ENCODE measurements around the gene ABHD3. TPM values are rescaled to one million over a fixed set of nuclear protein-coding genes. Genes with fewer than 3 reads are reported as not detected.
"Not testable (repeated sequence)": the region's sequence is repeated elsewhere in the genome, so short reads cannot be mapped to it uniquely, and the experiment has no call there.

Gene ABHD3
- total RNA-seq (2014; rRNA removed; shearing (Covaris generic)) = 15.2 and 16.5 TPM in 2 replicates

- DNase-seq (ENCODE audit: low spot score) = peak; percentile 91
Measured at GRCh38 chr18:21704603-21705364, at the start of gene ABHD3. Gene ABHD3 (minus strand): TSS chr18:21704774. CDS start chr18:21704665, 109 bp downstream.

GRCh38 chr18:21747764-21748693 is 43.5 kb upstream of the ABHD3 start:
- DNase-seq (ENCODE audit: low spot score) = no peak

DNA sequence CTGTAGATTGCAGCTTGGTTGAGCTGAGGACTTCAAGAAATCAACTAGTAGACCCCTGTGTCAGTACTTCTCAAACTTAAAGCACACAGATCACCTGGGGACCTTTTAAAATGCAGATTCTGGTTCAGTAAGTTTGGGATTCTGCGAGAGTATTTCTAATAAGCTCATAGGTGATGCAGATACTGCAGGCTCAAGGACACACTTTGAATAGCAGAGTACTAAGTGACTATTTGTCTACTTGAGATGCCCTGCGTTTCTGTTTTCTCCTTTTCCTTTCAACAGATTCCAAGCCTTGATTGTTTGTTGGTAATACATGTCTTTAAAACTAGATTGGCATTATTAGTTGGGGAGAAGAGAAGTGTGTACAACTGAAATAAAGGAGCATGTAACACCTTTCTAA is 42.7 kb upstream of the ABHD3 start:
- no peak for DNase-seq (ENCODE audit: low spot score)

- no peak for DNase-seq (ENCODE audit: low spot score)
Measured at GRCh38 chr18:21745231-21745630, 40.7 kb upstream of the ABHD3 start.

DNA sequence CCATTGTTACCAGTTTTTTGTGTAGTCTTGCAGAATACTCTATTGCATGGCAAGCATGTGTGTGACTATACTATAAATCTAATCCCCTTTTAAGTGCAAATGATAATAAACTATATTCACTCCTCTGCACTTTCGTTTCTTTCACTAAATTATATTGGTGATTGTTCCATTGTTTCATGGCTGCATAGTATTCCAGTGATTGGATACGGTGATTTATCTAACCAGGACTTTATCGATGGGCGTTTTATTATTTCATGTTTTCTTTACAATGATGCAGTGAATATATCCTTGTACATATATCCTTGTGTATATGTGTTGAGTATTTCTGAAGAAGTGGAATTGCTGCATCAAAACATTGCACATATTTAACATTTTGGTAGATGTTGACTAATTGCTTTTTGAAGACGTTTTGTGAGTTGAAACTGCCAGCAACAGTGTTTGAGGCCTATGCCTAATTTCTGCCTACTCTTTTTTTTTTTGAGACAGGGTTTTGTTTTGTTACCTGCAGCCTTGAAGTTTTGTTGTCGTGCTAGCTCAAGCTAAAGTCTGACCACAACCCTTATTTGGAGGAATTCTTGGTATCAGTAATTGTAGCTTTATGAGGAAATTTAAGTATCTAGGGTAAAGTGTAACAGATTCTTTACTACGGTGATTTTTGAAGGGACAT is 38.7 kb upstream of the ABHD3 start:
- no peak for DNase-seq (ENCODE audit: low spot score)

- DNase-seq (ENCODE audit: low spot score) = no peak
Measured at GRCh38 chr18:21742315-21742687, 37.7 kb upstream of the ABHD3 start.

GRCh38 chr18:21741562-21742314 is 37.2 kb upstream of the ABHD3 start:
- peak; percentile 25 for DNase-seq (ENCODE audit: low spot score)

GRCh38 chr18:21741312-21741561 is 36.7 kb upstream of the ABHD3 start:
- DNase-seq (ENCODE audit: low spot score) = no peak

- peak; percentile 97 for DNase-seq (ENCODE audit: low spot score)
Measured at GRCh38 chr18:21740538-21741311, 36.2 kb upstream of the ABHD3 start, which contains the start of gene MIB1. Gene MIB1 (plus strand): TSS chr18:21740792. CDS start chr18:21741584, 792 bp downstream.

DNA sequence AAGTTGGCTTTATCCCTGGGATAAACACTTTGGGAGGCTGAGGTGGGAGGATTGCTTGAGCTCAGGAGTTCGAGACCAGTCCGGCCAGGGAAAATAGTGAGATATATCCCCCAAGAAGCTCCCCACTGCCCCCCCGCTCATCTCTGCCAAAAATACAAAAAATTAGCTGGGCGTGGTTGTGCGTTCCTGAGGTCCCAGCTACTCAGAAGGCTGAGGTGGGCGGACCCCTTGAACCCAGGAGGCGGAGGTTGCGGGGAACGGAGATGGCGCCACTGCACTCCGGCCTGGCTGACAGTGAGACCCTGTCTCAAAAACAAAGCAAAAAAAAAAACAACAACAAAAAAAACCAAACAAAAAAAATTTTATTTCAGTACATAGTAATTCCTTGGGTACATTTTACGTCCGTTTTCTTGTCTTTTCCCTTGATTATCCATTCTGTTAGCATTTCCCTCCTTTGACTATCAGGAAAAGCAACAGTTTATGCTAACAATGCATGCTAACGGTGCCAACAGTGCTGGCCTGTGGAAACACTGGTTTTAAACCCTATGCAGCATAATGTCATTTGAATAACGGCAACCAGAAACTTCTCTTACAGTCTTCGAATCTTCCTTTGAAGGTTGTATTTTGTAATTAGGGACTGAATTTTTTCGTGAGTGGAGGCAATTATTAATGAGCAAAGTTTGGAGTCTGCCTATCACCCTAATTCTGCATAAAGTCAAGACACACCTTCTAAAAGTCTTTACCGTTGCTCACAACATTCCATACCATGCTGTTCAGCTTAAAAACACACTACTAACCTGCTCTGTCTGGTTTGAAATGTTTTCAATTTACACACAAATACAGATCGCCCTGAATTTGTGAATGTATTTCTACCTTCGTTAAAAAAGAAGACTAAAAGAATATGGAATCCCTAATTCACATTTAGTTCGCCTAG is 35.3 kb upstream of the ABHD3 start:
- DNase-seq (ENCODE audit: low spot score) = no peak

DNA sequence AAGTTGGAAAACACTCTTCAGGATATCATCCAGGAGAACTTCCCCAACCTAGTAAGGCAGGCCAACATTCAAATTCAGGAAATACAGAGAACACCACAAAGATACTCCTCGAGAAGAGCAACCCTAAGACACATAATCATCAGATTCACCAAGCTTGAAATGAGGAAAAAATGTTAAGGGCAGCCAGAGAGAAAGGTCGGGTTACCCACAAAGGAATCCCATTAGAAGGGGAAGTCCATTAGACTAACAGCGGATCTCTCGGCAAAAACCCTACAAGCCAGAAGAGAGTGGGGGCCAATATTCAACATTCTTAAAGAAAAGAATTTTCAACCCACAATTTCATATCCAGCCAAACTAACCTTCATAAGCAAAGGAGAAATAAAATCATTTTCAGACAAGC is 32.4 kb upstream of the ABHD3 start:
- DNase-seq (ENCODE audit: low spot score) = not testable (repeated sequence)

GRCh38 chr18:21735452-21736015 is 31.0 kb upstream of the ABHD3 start:
- DNase-seq (ENCODE audit: low spot score) = peak; percentile 80

- DNase-seq (ENCODE audit: low spot score) = no peak
Measured at GRCh38 chr18:21733011-21733410, 28.4 kb upstream of the ABHD3 start.

GRCh38 chr18:21727702-21728101 is 23.1 kb upstream of the ABHD3 start:
- no peak for DNase-seq (ENCODE audit: low spot score)

DNA sequence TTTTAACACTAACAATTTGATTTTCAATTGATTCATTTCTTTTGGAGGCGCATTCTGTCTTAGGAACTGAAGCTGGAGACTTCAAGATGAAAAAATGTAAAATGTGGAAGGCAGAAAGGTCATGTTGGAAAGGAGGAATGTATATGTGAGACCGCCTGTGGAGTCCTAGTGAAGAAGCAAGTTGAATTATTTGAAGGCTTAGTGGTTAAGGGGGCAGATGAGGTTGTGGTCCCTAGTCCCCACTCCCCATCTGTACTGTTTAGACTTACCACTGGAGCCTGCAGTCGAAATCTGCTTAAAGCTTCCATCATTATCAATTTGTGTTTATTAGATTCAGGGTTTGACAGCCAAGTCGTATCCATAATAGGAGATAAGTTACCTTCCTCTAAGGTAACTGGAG is 20.6 kb upstream of the ABHD3 start:
- DNase-seq (ENCODE audit: low spot score) = no peak

GRCh38 chr18:21722687-21723086 is 18.1 kb upstream of the ABHD3 start:
- DNase-seq (ENCODE audit: low spot score) = no peak

- DNase-seq (ENCODE audit: low spot score) = no peak
Measured at GRCh38 chr18:21714474-21714873, 9.9 kb upstream of the ABHD3 start.

DNA sequence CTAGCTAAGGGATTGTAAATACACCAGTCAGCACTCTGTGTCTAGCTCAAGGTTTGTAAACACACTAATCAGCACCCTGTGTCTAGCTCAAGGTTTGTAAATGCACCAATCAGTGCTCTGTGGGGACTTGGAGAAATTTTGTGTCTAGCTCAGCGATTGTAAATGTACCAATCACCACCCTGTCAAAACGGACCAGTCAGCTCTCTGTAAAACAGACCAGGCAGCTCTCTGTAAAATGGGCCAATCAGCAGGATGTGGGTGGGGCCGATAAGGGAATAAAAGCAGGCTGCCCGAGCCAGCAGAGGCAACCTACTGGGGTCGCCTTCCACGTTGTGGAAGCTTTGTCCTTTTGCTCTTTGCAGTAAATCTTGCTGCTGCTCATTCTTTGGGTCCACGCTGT is 2.6 kb upstream of the ABHD3 start:
- DNase-seq (ENCODE audit: low spot score) = not testable (repeated sequence)

DNA sequence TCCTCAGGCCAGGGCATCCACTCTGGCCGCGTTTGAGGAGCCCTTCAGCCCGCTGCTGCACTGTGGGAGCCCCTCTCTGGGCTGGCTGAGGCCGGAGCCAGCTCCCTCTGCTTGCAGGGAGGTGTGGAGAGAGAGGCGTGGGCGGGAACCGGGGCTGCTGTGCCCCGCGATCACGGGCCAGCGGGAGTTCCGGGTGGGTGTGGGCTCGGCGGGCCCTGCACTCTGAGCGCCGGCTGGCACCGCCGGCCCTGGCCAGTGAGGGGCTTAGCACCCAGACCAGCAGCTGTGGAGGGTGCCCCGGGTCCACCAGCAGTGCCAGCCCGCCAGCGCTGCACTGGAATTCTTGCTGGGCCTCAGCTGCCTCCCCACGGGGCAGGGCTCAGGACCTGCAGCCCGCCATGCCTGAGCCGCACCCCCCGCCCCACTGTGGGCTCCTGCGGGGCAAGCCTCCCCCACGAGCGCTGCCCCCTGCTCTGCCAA is 1.9 kb upstream of the ABHD3 start:
- no peak for DNase-seq (ENCODE audit: low spot score)

All from HT-29 (cell line).